ENCODE results near the gene ANO6. TPM values are rescaled to one million over a fixed set of nuclear protein-coding genes. Genes with fewer than 3 reads are reported as not detected.

Gene ANO6
- polyA plus RNA-seq, 1 donor from 2014 or later: 9.0 TPM

GRCh38 chr12:45418520-45418919 is 202.6 kb downstream of the ANO6 start:
- Histone ChIP-seq H3K9me2 (ENCODE audit: insufficient read depth, low read length) (no peaks in the 10 kb centered on the region), H3K79me2 (replicated peaks; ENCODE audit: insufficient read depth, low read length) (no peaks in the 10 kb centered on the region), H3F3A (ENCODE audit: insufficient read depth, low read length, poor library complexity, severe bottlenecking) (no peaks in the 10 kb centered on the region), H3K4me2 (ENCODE audit: low read length) (no peak overlapping the region), H3K9ac (ENCODE audit: low read length) (no peak overlapping the region), H3K27me3 (ENCODE audit: insufficient read depth, low read depth, low read length) (no peaks in the 10 kb centered on the region), H2AFZ (ENCODE audit: low read depth, low read length) (no peak overlapping the region), H3K36me3 (ENCODE audit: insufficient read depth, low read length) (no peaks in the 10 kb centered on the region), H3K4me3 (ENCODE audit: low read length) (no peak overlapping the region), H4K20me1 (ENCODE audit: insufficient read depth) (no peaks in the 10 kb centered on the region), H3K27ac (ENCODE audit: low read length) (peak overlapping the region; percentile 19), H3K9me3 (ENCODE audit: low read length) (no peaks in the 10 kb centered on the region)
- no peak for TF ChIP-seq EP300 (conservative IDR thresholded peaks at IDR 0.05; ENCODE audit: poor library complexity, severe bottlenecking)
- TF ChIP-seq, protein P1, sequence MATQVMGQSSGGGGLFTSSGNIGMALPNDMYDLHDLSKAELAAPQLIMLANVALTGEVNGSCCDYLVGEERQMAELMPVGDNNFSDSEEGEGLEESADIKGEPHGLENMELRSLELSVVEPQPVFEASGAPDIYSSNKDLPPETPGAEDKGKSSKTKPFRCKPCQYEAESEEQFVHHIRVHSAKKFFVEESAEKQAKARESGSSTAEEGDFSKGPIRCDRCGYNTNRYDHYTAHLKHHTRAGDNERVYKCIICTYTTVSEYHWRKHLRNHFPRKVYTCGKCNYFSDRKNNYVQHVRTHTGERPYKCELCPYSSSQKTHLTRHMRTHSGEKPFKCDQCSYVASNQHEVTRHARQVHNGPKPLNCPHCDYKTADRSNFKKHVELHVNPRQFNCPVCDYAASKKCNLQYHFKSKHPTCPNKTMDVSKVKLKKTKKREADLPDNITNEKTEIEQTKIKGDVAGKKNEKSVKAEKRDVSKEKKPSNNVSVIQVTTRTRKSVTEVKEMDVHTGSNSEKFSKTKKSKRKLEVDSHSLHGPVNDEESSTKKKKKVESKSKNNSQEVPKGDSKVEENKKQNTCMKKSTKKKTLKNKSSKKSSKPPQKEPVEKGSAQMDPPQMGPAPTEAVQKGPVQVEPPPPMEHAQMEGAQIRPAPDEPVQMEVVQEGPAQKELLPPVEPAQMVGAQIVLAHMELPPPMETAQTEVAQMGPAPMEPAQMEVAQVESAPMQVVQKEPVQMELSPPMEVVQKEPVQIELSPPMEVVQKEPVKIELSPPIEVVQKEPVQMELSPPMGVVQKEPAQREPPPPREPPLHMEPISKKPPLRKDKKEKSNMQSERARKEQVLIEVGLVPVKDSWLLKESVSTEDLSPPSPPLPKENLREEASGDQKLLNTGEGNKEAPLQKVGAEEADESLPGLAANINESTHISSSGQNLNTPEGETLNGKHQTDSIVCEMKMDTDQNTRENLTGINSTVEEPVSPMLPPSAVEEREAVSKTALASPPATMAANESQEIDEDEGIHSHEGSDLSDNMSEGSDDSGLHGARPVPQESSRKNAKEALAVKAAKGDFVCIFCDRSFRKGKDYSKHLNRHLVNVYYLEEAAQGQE (IDR thresholded peaks at IDR 0.05; ENCODE audit: borderline replicate concordance): no peak
- no peak for TF ChIP-seq EZH2 (IDR thresholded peaks at IDR 0.05; ENCODE audit: borderline replicate concordance, insufficient read depth, low read length, poor library complexity, severe bottlenecking)

- no peaks in the 10 kb centered on the region for H3K79me2 ChIP-seq (replicated peaks; ENCODE audit: insufficient read depth, low read length)
- no peak overlapping the region for H3K4me3 ChIP-seq (ENCODE audit: low read length)
- no peaks in the 10 kb centered on the region for H3K9me3 ChIP-seq (ENCODE audit: low read length)
- H3K9ac ChIP-seq (ENCODE audit: low read length): peak overlapping the region; percentile 8
- no peak overlapping the region for H2AFZ ChIP-seq (ENCODE audit: low read depth, low read length)
- H3K27me3 ChIP-seq (ENCODE audit: insufficient read depth, low read depth, low read length): no peaks in the 10 kb centered on the region
- TF ChIP-seq, protein P1 (IDR thresholded peaks at IDR 0.05; ENCODE audit: borderline replicate concordance): no peak
- TF ChIP-seq CTCF (IDR thresholded peaks at IDR 0.05; ENCODE audit: poor library complexity, severe bottlenecking) (no peak), RAD21 (conservative IDR thresholded peaks at IDR 0.05) (no peak), EZH2 (IDR thresholded peaks at IDR 0.05; ENCODE audit: borderline replicate concordance, insufficient read depth, low read length, poor library complexity, severe bottlenecking) (no peak), TAF1 (IDR thresholded peaks at IDR 0.05; ENCODE audit: low read depth) (no peak)
- no peak overlapping the region for H3K27ac ChIP-seq (ENCODE audit: low read length)
- H3F3A ChIP-seq (ENCODE audit: insufficient read depth, low read length, poor library complexity, severe bottlenecking): no peaks in the 10 kb centered on the region
- H3K36me3 ChIP-seq (ENCODE audit: insufficient read depth, low read length): no peaks in the 10 kb centered on the region
- H3K9me2 ChIP-seq (ENCODE audit: insufficient read depth, low read length): no peaks in the 10 kb centered on the region
- no peak overlapping the region for H3K4me2 ChIP-seq (ENCODE audit: low read length)
- H4K20me1 ChIP-seq (ENCODE audit: insufficient read depth): no peaks in the 10 kb centered on the region
Observed at GRCh38 chr12:45419317-45419814, 203.5 kb downstream of the ANO6 start.
